Glutamatergic neuron (in vitro differentiated cells): ENCODE results near the gene PFDN4. TPM values are rescaled to one million over a fixed set of nuclear protein-coding genes. Genes with fewer than 3 reads are reported as not detected.

ENCODE experiments used
- DNase-seq: peaks from one replicate; pipeline ENCODE4 v3.0.0; 2022
- H3K27ac Mint-ChIP-seq: one replicate; pipeline ENCODE4 v1.8.0; 2020; ENCODE audit warnings: mild to moderate bottlenecking, mixed read lengths, inconsistent platforms; ENCODE audit not compliant: unreplicated experiment
- H3K27me3 Mint-ChIP-seq: one replicate; pipeline ENCODE4 v1.8.0; 2020; ENCODE audit warnings: mild to moderate bottlenecking, moderate library complexity, mixed read lengths, inconsistent platforms; ENCODE audit not compliant: unreplicated experiment
- H3K36me3 Mint-ChIP-seq: one replicate; pipeline ENCODE4 v1.8.0; 2020; ENCODE audit warnings: mild to moderate bottlenecking, mixed read lengths, inconsistent platforms; ENCODE audit not compliant: unreplicated experiment
- H3K4me1 Mint-ChIP-seq: one replicate; pipeline ENCODE4 v1.8.0; 2020; ENCODE audit warnings: mild to moderate bottlenecking, low read depth, mixed read lengths, inconsistent platforms; ENCODE audit not compliant: unreplicated experiment
- H3K4me3 Mint-ChIP-seq: one replicate; pipeline ENCODE4 v1.8.0; 2020; ENCODE audit warnings: mild to moderate bottlenecking, mixed read lengths, inconsistent platforms; ENCODE audit not compliant: unreplicated experiment
- H3K9me3 Mint-ChIP-seq: one replicate; pipeline ENCODE4 v1.8.0; 2020; ENCODE audit warnings: mild to moderate bottlenecking, moderate library complexity, mixed read lengths, inconsistent platforms; ENCODE audit not compliant: unreplicated experiment
- total RNA-seq: library from RNA; stranded (reverse); fragmentation: NEBNext Ultra II Directional; extraction: Animal tissue kit (Norgen Biotek cat#: 25700); gene quantifications from one replicate; pipeline ENCODE4 v1.2.1, GENCODE V29; 2021; ENCODE audit not compliant: unreplicated experiment
- TF ChIP-seq, protein P1 (sequence below): fragments of 200-600 bp; sonication (generic); IDR thresholded peaks from one replicate; pipeline ENCODE4 v1.5.0; 2021; ENCODE audit not compliant: partially characterized antibody, unreplicated experiment

PFDN4 gene
- total RNA-seq, 1 donor from 2014 or later: 51.6 TPM

GRCh38 chr20:54201268-54201846 lies 6.5 kb upstream of the PFDN4 start:
- TF ChIP-seq, protein P1, sequence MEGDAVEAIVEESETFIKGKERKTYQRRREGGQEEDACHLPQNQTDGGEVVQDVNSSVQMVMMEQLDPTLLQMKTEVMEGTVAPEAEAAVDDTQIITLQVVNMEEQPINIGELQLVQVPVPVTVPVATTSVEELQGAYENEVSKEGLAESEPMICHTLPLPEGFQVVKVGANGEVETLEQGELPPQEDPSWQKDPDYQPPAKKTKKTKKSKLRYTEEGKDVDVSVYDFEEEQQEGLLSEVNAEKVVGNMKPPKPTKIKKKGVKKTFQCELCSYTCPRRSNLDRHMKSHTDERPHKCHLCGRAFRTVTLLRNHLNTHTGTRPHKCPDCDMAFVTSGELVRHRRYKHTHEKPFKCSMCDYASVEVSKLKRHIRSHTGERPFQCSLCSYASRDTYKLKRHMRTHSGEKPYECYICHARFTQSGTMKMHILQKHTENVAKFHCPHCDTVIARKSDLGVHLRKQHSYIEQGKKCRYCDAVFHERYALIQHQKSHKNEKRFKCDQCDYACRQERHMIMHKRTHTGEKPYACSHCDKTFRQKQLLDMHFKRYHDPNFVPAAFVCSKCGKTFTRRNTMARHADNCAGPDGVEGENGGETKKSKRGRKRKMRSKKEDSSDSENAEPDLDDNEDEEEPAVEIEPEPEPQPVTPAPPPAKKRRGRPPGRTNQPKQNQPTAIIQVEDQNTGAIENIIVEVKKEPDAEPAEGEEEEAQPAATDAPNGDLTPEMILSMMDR: no peak
- H3K4me1 Mint-ChIP-seq: peaks cover 2% of the 10 kb centered on the region
- no peak for DNase-seq
- H3K36me3 Mint-ChIP-seq: no peaks in the 10 kb centered on the region
- H3K27me3 Mint-ChIP-seq: no peaks in the 10 kb centered on the region
- no peaks in the 10 kb centered on the region for H3K9me3 Mint-ChIP-seq
- no peak overlapping the region for H3K27ac Mint-ChIP-seq
- no peak overlapping the region for H3K4me3 Mint-ChIP-seq

DNA sequence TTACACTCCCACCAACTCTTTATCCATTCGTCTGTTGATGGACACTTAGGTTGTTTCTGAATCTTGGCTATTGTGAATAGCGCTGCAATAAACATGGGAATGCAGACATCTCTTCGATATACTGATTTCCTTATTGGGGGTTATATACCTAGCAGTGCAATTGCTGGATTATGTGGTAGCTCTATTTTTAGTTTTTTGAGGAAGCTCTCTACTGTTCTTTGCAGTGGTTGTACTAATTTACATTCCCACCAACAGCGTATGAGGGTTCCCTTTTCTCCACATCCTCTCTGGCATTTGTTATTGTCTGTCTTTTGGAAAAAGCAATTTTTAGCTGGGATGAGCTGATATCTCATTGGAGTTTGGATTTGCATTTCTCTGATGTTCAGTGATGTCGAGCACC lies 4.6 kb upstream of the PFDN4 start:
- Mint-ChIP-seq H3K4me1 (peaks cover 2% of the 10 kb centered on the region), H3K9me3 (peaks cover 2% of the 10 kb centered on the region), H3K36me3 (no peaks in the 10 kb centered on the region), H3K27me3 (peaks cover 2% of the 10 kb centered on the region), H3K4me3 (no peak overlapping the region), H3K27ac (no peak overlapping the region)
- DNase-seq: no peak
- TF ChIP-seq, protein P1: no peak

DNA sequence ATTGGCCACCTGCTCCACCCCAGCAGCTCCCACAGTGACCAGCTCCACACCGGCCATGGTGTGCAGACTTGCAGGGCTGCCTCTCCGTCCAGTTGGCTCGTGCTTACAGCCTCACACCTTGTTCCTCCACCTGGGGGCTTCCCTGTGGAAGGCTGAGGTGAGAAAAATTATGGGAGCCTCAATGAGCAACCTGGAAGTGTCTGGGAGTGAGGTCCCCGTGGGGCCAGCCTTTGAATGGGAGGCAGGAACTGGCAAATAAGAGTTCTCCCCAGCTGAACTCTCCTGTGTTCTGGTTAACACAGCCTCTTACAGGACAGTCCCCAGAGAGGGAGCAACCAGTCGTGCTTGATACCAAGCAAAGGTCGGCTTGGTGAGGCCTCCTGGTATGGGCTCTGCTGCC lies 3.8 kb upstream of the PFDN4 start:
- DNase-seq: no peak
- Mint-ChIP-seq H3K27ac (no peak overlapping the region), H3K36me3 (no peaks in the 10 kb centered on the region), H3K9me3 (peaks cover 2% of the 10 kb centered on the region), H3K4me3 (no peak overlapping the region), H3K27me3 (peaks cover 2% of the 10 kb centered on the region), H3K4me1 (peaks cover 6% of the 10 kb centered on the region)
- TF ChIP-seq, protein P1: no peak

DNA sequence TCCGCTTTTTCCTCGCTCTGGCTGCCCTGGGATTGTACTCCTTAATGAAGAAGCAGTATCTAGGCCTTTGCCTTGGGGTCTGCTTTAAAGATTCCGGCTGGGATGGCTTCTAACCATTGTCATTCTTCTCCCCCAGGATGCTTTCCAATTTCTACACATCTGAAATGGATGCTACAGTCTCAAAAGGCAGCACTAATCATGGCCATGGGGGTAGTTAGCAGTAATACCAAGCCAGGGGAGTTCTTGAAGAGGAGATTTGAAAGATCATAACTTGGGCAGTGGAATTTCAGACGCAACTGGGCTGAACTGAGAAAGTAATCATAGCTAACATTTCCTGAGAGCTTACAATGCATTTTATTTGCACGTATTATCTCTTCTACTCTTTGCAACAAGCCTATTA lies 3.4 kb upstream of the PFDN4 start:
- peaks cover 8% of the 10 kb centered on the region for H3K4me1 Mint-ChIP-seq
- TF ChIP-seq, protein P1: no peak
- H3K27ac Mint-ChIP-seq: no peak overlapping the region
- no peak overlapping the region for H3K4me3 Mint-ChIP-seq
- peaks cover 2% of the 10 kb centered on the region for H3K27me3 Mint-ChIP-seq
- no peak for DNase-seq
- H3K36me3 Mint-ChIP-seq: no peaks in the 10 kb centered on the region
- peaks cover 2% of the 10 kb centered on the region for H3K9me3 Mint-ChIP-seq

DNA sequence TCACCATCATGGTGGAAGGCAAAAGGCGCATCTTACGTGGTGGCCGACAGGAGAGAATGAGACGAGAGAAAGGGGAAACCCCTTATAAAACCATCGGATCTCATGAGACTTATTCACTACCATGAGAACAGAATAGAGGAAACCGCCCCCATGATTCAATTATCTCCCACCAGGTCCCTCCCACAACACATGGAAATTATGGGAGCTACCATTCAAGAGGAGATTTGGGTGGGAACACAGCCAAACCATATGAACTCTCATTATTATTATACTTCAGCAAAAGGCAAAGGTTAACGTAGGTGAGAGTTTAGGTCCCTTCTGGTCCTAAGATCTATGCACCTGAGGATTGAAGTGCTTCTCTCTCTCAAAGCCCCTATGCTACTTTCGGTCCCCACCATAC lies 2.4 kb upstream of the PFDN4 start:
- Mint-ChIP-seq H3K36me3 (no peaks in the 10 kb centered on the region), H3K27me3 (peaks cover 2% of the 10 kb centered on the region), H3K4me1 (peaks cover 16% of the 10 kb centered on the region), H3K9me3 (peaks cover 2% of the 10 kb centered on the region), H3K27ac (no peak overlapping the region), H3K4me3 (no peak overlapping the region)
- DNase-seq: no peak
- TF ChIP-seq, protein P1: no peak
